Left renal pelvis (tissue), 4 donors: ENCODE measurements around the gene CFAP46. TPM values are rescaled to one million over a fixed set of nuclear protein-coding genes. Genes with fewer than 3 reads are reported as not detected.
"Not testable (repeated sequence)": the region's sequence is repeated elsewhere in the genome, so short reads cannot be mapped to it uniquely, and the experiment has no call there.

ENCODE experiments used
- DNase-seq, 4 donors: peaks; one replicate each; pipeline ENCODE4 v3.0.0-alpha.2; 2013; ENCODE audit warnings: low read depth in 4 of 4, low spot score in 3 of 4
- polyA plus RNA-seq, 4 donors: library from polyadenylated mRNA; unstranded; fragments of 120-200 nt; gene quantifications; one replicate each; pipeline ENCODE4 v1.2.1, GENCODE V29; 2013; ENCODE audit not compliant: insufficient read length in 4 of 4

CFAP46 gene
- polyA plus RNA-seq, 4 donors: 1.2 to 10.6 (median 8.3) TPM

DNA sequence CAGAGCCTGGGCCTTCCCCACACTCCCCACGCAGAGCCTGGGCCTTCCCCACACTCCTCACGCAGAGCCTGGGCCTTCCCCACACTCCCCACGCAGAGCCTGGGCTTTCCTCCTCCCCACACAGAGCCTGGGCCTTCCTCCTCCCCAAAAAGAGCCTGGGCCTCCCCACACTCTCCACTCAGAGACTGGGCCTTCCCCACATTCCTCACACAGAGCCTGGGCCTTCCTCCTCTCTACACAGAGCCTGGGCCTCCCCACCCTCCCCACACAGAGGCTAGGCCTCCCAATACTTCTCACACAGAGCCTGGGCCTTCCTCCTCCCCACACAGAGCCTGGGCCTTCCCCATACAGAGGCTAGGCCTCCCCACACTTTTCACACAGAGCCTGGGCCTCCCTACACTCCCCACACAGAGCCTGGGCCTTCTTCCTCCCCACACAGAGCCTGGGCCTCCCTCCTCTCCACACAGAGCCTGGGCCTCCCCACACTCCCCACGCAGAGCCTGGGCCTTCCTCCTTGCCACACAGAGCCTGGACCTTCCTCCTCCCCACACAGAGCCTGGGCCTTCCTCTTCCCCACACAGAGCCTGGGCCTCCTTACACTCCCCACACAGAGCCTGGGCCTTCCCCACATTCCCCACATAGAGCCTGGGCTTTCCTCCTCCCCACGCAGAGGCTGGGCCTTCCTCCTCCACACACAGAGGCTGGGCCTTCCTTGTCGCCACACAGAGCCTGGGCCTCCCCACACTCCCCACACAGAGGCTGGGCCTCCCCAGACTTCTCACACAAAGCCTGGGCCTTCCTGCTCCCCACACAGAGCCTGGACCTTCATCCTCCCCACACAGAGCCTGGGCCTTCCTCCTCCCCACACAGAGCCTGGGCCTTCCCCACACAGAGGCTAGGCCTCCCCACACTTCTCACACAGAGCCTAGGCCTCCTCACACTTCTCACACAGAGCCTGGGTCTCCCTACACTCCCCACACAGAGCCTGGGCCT, 10.8 kb downstream of the CFAP46 start:
- DNase-seq: not testable (repeated sequence)

DNA sequence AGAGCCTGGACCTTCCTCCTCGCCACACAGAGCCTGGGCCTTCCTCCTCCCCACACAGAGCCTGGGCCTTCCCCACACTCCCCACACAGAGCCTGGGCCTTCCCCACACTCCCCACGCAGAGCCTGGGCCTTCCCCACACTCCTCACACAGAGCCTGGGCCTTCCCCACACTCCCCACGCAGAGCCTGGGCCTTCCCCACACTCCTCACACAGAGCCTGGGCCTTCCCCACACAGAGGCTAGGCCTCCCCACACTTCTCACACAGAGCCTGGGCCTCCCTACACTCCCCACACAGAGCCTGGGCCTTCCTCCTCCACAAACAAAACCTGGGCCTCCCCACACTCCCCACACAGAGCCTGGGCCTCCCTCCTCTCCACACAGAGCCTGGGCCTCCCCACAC, 11.7 kb downstream of the CFAP46 start:
- DNase-seq: not testable (repeated sequence)

DNA sequence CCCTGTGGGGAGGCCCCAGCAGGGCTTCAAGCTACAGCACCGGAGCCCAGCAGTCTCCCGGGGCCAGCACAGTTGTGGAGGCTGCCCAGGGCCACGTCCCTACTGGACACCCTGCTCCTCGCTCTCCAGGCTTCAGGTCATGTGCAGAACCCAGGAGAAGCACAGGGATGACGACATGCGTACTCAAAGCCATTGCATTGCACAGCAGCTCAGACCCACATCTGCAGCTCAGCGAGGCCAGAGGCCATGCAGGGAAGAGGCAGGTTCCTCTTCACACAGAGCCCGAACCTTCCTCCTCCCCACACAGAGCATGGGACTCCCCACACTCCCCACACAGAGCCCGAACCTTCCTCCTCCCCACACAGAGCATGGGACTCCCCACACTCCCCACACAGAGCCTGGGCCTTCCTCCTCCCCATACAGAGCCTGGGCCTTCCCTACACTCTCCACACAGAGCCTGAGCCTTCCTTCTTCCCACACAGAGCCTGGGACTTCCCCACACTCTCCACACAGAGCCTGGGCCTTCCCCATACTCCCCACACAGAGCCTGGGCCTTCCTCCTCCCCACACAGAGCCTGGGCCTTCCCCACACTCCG, 12.3 kb downstream of the CFAP46 start:
- no peak for DNase-seq

DNA sequence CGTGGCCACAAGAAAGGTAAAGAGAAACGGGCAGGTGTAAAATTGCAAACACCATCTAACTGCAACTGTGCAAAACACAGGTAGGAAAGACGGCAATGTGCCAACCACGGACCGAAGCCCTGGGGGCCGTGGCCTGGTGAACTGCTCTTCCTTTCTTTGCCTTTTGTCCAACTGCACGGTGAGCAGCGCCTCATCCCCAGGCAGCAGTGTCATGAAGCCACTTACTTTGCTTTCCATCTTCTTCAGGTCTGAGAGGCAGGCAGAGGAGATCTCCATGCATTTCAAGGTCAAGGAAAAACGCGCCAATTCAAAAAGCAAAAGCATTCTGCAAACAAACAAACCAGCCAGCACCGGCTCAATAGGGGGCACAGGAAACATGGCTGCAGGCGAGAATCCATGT, 12.9 kb downstream of the CFAP46 start:
- DNase-seq: no peak

DNA sequence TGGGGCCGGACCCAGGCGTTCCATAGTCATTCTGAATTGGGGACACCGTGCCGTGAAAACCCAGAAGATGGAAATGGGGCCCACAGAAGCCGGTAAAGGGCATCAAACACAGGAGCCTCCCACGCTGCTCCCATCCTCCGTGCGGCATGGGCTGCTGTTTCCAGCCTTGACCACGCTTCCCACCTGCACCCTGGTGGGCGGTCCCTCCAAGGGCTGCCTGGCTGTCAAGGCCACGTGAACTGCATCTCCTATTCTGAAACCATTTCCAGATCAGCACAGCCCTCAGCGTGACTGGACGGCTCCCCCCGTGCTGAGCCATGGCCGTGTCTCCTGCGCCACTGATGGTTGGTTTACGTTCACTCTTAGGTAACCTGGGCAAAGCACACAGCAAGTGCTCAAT, 14.1 kb downstream of the CFAP46 start:
- DNase-seq: no peak

DNA sequence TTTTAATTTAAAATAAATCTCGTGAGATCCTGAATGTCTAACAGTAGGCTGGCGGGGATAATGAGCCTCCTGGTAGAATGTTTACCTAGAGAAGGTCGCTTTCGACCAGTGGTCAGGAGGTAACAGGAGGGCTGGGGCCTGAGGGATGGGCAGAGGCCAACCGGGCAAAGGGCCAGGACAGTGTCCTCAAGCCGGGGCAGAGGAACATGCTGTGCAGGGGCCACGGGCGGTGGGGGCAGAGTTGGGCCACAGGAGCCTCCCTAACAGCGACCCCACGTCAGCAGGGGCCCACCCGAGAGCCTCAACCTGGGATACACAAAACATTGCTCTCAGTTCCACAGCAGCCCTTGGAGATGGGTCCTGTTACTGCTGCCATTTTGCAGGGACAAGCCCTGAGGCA, 14.5 kb downstream of the CFAP46 start:
- no peak for DNase-seq

DNA sequence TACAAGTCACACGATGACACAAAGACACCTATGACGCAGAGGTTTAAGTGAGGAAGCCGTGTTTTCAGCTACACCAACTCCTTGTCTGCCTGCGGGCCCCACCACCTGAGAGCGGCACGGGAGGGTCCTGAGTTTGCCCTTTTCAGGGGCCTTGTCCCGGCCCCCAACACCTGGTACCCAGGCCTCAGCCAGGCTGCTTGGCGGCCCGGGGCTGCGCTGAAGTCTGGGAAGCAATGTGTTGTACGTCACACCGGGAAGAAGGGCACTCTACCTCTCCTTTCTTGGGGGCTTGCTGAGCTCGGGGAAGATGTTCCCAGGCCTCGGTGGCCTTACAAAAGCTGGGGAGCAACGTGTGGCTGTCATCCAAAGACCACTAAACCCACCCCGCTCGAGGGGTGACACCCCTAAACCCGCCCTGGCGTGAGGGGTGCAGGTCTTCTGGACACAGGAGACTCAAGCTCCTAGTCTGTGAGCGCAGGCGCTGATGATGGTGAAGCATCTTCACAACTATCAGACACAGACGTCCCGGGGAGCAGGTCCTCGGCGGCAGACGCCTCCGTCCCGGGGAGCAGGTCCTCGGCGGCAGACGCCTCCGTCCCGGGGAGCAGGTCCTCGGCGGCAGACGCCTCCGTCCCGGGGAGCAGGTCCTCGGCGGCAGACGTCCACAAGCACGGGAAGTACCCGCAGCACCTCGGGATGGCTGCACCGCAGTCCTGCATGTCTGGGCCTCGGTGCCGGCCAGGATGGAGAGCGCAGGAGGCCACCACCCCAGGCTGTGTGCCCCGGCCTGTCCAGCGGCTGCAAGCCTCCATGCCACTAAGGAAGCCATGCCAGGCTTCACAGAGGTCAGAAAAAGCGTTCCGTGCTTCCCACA, 15.4 kb downstream of the CFAP46 start:
- DNase-seq: no peak

DNA sequence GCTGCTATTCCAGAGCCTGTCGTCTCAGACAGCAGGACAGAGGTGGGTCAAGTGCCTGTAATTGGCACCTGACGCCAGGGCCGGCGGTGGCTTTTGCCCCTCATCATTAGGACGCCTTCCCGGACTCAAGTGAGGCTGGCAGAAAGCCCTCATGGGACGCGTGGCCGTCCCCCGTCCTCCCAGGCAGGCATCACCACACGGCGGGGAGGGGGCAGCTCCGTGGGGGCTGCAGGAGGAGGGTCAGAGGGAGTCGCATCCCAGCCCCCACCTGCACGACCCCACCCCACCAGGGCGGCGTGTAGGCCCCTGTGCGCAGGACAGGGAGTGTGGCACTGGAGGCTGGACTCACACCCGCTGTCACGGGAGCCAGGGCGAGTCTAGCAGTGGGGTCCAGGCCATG, 16.3 kb downstream of the CFAP46 start:
- DNase-seq: no peak

DNA sequence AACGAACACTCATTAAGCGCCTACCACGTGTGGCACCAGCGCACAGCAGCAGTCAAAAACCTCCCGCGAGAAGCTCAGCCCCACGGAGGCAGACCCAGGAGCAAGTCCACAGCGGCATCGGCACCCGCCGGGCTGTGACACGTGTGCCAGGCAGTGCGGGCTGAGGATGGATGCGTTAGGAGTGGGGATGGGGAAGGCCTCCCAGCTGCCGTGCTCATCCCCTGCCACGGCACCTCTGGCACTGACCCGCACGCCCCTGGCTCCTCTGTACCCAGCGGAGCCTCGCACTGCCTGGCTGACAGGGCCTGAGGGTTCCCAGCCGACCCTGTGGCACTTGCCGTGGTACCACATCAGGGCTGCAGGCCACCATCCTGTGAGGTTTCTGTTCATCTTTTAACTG, 16.8 kb downstream of the CFAP46 start:
- no peak for DNase-seq

DNA sequence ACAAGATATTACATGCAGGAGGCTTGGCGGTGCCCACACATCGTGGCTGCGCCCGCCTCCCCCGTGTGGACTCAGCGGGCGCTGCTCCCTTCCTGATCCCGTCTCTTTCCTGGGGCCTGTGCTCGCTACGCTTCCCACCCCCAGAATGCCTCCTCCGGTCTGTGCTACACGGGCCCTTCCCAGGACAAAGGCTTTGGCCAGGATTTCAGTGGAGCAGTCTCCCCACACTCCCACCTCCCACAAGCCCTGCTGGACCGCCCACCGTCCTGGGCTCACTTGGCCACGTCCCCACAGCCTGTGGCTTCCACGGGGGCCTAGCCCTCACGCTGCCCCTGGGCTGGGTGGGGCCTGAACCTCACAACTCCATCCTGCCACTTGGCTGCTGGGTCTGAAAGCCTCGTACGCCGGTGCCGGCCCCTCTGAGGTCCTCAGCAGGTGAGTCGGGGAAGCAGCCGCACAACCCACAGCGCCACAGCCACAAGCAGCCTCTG, 17.3 kb downstream of the CFAP46 start:
- no peak for DNase-seq

DNA sequence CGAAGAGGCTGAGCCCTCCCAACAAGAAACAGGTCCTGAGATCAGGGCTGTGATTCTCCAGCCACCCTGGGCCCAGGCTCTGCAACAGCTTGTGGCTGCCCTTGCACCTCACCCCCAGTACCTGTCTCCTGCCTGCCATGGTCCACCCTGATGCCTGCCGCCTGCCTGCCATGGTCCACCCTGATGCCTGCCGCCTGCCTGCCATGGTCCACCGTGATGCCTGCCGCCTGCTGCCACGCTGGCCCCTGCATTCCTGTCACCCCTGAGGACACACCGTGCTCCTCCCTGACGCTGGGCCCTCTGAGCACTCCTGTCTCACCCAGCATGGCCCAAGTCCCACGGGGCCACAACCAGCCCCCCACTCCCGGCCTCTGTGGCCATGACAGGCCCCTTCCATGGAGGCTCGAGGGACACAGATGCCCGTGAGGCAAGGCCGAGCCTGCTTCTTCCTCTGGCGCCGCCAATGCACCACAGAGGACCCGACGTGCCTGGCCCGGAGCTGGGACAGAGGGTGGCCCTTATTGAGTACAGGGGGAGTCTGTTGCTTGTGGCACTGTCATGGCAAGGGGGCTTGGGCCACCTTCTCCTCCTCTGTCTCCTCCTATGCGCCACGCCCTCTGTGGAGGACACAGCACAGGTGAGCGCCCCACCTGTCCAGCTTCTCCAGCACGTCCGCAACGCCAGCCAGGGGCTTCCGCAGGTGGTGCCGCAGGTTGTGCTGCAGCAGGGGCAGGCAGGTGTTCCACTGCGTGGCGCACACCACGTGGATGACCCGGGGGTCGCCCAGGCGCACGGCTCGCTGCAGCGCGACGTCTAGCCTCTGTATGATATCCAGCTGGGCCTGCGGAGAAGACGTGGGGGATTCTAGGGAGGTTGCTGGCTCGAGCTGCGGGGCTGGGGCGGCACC, 18.1 kb downstream of the CFAP46 start:
- no peak for DNase-seq

DNA sequence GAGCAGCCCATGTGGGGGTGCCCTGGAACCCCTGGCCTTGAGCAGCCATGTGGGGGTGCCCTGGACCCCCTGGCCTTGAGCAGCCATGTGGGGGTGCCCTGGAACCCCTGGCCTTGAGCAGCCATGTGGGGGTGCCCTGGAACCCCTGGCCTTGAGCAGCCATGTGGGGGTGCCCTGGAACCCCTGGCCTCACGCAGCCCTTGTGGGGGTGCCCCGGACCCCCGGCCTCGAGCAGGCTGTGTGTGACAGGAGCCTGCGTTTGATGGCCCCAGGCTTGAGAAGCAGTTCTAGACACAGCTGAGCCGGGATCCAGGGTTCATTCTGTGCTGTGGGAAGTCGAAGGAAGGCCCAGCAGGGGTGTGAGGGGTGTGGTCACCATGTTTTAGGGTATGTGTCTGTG, 19.0 kb downstream of the CFAP46 start:
- not testable (repeated sequence) for DNase-seq

DNA sequence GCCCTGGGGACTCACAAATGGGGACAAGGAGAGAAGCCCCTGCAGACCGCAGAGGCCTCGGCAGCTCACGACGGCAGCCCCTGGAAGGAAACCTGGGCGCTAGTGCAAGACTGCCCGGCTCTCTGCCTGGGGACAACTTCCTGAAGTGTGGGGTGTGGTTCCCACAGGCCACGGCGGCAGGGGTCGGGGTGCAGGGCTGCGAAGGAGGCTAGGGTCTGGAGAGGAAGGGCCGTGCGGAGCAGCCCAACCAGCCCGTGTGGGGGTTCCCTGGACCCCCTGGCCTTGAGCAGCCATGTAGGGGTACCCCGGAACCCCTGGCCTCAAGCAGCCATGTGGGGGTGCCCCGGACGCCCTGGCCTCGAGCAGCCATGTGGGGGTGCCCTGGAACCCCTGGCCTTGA, 19.5 kb downstream of the CFAP46 start:
- DNase-seq: no peak

DNA sequence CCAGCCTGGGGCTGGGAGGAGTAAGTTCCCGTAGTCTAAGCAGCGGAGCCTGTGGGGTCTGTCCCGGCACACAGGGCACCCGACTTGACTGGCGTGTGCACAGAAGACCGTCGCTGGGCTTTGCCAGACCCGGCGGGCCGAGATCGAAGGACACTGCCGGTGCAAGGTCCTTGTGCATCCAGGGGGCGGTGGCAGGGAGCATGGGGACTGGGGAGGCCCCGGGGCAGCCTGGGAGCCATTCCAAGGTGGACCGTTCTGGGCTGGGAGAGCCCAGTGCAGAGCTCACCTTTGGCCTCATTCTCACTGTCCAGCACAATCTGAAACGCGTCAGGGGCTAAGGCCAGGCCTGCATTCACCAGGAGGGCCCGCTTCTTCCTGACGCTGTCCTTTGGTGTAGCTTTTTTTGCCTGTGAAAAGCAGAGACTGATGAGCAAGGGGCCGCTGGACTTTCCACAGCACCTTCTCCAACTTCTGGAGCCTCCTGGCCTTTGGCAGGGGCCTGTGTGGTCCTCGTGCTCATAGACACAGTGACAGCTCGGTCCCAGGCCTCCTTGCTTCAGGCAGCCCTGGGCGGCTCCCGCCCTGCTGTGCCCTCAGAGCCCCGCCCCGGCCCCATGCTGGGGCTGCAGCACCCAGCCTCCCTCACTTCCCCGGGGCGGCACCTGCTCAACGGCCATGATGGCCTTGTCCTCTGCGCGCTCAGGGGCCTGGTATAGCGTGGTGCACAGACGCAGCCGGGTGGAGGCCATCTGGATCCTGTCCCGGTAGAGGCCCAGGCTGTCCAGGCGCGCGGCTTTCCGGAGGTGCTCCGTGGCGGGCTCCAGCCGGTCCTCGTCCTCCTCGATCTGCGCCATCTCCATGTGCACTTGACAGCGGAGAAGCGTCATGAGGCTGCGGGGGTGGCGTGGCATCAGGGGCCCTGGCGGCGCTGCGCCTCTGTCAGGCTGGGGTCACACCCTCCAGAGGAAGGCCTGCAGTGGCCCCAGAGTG, 20.3 kb downstream of the CFAP46 start:
- DNase-seq: no peak

DNA sequence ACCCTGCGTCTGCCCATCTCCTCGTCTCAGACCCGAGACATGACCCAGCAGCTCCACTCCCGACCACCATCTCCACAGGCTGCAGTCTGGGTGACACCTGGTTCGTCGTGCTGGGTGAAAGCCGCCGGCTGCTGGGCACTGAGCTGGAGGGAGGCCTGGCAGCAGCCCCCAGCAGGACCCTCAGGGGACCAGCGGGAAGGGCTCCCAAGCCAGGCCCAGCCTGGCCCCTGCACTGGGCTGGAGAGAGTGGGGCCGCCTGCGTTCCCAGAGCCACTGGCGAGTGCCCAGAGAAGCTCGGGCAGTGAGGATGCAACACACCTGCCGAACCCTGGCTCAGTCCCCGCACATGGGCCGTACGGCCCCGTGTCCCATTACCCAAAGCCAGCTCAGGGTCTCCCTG, 21.3 kb downstream of the CFAP46 start:
- DNase-seq: no peak

DNA sequence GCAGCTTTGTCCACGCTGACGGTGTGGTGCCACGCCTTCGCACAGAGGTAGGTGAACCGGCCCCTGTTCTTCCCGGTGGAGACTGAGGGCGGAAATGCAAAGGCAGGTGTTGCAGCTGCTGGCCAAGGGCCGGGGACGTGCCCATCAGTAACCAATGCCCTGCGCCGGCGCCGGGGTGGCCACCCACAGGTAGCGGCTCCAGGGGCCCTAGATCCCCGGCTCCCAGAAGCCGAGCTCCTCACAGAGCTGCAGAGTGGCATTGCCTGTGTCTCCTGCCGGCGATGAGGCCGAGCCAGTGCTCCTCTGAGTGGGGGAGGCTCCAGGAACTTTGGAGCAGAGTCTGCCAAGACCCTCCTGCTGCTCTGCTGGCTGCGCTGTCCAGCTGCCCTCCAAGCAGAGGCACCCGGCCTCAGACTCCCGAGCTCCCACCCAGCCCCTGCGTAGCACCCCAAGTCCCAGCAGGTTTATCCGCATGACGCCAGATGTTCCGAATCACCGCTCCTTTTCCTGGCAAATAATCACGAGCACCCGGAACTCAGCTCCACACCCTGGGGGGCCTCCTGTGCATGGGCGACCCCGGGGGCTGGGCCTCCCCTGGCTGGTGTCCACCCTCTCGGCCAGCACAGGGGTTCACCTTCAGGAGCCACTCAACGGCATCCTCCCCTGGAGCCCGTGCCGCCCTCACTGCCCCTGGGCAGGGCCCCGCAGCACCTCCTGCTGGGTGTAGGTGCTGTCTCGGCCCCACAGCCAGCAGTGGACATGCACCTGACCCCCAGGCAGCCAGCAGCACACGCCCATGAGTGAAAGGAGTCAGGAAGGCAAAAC, 22.1 kb downstream of the CFAP46 start:
- no peak for DNase-seq

DNA sequence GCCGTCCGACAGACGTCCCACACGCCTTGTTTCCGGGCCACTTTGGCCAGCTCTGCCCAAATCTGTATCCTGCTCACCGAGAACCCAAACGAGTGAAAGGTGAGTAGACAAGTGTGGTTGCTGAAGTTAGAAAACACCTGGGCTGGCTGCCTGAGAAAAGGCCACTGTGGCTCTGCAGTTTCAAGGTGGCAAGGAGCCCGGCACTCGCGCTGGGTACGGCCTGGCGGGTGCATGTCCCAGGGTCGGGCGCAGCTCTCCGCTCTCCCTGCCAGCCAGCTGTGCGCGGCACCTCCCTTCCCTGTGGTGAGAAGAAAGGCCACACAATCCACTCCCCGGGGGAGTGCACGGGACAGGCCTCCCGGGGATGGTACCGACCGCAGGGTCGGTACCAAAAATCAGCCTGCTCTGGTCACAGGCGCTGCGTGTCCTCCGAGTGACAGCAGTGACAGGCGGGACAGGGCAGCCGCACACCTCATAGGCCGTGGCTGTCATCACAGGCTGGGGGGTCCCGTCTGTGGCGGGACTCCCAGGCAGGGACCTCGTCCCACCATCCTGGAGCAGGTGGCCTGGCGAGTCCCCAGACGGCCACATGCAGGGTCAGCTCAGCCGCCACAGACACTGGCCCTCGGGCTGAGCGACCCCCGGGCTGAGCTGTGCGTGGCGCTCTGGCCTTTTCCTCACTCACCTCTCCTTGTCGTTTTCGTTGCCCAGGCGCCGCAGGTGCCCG, 22.8 kb downstream of the CFAP46 start:
- no peak for DNase-seq
